Measurements from ENCODE around the gene IMMP2L. TPM values are rescaled to one million over a fixed set of nuclear protein-coding genes. Genes with fewer than 3 reads are reported as not detected.

IMMP2L gene
- polyA plus RNA-seq, 1 of the 3 experiments (the other 2 are of a cell fraction) = 10.7 TPM

DNA sequence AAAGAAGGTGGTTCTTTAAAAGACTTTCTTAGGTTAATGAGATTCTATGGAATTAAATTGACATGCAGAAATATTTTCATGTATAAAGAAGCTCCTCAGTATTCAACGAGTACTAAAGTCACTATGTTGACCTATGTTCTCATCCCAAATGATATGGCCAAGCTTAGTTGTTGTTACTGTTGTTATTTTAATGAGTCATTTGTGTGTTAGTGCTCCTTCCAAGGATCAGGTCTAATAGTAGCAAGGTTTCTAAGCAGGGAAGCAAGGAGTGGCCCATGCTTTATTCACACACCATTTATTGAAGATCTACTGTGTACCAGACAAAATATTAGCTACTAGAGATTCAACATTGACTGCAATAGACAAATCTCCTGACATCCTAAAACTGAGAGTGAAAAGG lies 429.5 kb downstream of the IMMP2L start:
- ChIA-PET CTCF (interaction anchor here (0.7 to 1.7 kb wide), 2 partner anchors 10 kb away, joined by 3 to 7 read pairs; no protein-coding TSS in a partner anchor), POLR2A (no interaction called here)
- TF ChIP-seq CHD2 (IDR thresholded peaks at IDR 0.05; ENCODE audit: low read length, partially characterized antibody) (no peak), POLR2AphosphoS5 (IDR thresholded peaks at IDR 0.05; ENCODE audit: low read depth, low read length) (no peak), TEAD4 (IDR thresholded peaks at IDR 0.05; ENCODE audit: borderline replicate concordance, insufficient read depth) (no peak), FOSL2 (IDR thresholded peaks at IDR 0.05; ENCODE audit: borderline replicate concordance, low read depth) (no peak), REST (IDR thresholded peaks at IDR 0.05; ENCODE audit: low read depth, low read length) (no peak), GABPA (IDR thresholded peaks at IDR 0.05; ENCODE audit: low read depth) (no peak), RXRA (IDR thresholded peaks at IDR 0.05; ENCODE audit: borderline replicate concordance, low read depth) (no peak), YY1 (IDR thresholded peaks at IDR 0.05; ENCODE audit: low read depth) (no peak), MXI1 (IDR thresholded peaks at IDR 0.05; ENCODE audit: low read depth, low read length) (no peak), USF2 (IDR thresholded peaks at IDR 0.05; ENCODE audit: borderline replicate concordance, low read depth, low read length) (no peak), USF1 (IDR thresholded peaks at IDR 0.05; ENCODE audit: borderline replicate concordance, low read depth) (no peak), CTCF (IDR thresholded peaks at IDR 0.05) (no peak), MEF2A (IDR thresholded peaks at IDR 0.05; ENCODE audit: borderline replicate concordance, low read depth) (no peak), NFIC (IDR thresholded peaks at IDR 0.05; ENCODE audit: borderline replicate concordance) (no peak), IRF3 (IDR thresholded peaks at IDR 0.05; ENCODE audit: low read depth, low read length) (no peak), EZH2phosphoT487 (IDR thresholded peaks at IDR 0.05; ENCODE audit: borderline replicate concordance, low read depth) (no peak), JUND (IDR thresholded peaks at IDR 0.05) (no peak)
- TF ChIP-seq, protein P1, sequence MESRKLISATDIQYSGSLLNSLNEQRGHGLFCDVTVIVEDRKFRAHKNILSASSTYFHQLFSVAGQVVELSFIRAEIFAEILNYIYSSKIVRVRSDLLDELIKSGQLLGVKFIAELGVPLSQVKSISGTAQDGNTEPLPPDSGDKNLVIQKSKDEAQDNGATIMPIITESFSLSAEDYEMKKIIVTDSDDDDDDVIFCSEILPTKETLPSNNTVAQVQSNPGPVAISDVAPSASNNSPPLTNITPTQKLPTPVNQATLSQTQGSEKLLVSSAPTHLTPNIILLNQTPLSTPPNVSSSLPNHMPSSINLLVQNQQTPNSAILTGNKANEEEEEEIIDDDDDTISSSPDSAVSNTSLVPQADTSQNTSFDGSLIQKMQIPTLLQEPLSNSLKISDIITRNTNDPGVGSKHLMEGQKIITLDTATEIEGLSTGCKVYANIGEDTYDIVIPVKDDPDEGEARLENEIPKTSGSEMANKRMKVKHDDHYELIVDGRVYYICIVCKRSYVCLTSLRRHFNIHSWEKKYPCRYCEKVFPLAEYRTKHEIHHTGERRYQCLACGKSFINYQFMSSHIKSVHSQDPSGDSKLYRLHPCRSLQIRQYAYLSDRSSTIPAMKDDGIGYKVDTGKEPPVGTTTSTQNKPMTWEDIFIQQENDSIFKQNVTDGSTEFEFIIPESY (IDR thresholded peaks at IDR 0.05; ENCODE audit: borderline replicate concordance, low read depth) = no peak
- TF ChIP-seq, protein P2, sequence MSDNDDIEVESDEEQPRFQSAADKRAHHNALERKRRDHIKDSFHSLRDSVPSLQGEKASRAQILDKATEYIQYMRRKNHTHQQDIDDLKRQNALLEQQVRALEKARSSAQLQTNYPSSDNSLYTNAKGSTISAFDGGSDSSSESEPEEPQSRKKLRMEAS (IDR thresholded peaks at IDR 0.05; ENCODE audit: low read depth) = no peak
- no peaks in the 10 kb centered on the region for H3K79me2 ChIP-seq (ENCODE audit: insufficient read depth)
- H3K9me2 ChIP-seq = no peaks in the 10 kb centered on the region
- H2AFZ ChIP-seq (ENCODE audit: low read depth) = no peak overlapping the region
- no peak overlapping the region for H3K27ac ChIP-seq (ENCODE audit: low read depth in 2 of 2, low read length in 1 of 2)
- peaks cover 6 to 13% of the 10 kb centered on the region in 2 experiments; a peak in 3 of 4 replicates for H3K4me1 ChIP-seq (ENCODE audit: control insufficient read depth in 1 of 2, insufficient read depth in 2 of 2, low read depth in 1 of 2, low read length in 1 of 2)
- no peaks in the 10 kb centered on the region for H4K20me1 ChIP-seq (ENCODE audit: insufficient read depth)
- 84% methylated on average over 1 of the region's 1 CpG for WGBS (ENCODE audit: low lambda C conversion rate)
- no peak for DNase-seq
- no peaks in the 10 kb centered on the region for H3K9me3 ChIP-seq
- H3K4me3 ChIP-seq (ENCODE audit: low read depth in 2 of 2, low read length in 1 of 2) = no peak overlapping the region
- H3K9ac ChIP-seq = no peak overlapping the region
- H3K36me3 ChIP-seq (replicated peaks in 1 of 2; ENCODE audit: control insufficient read depth in 1 of 2, insufficient read depth in 2 of 2, low read length in 1 of 2) = peaks cover 0 to 3% of the 10 kb centered on the region in 2 experiments
- no peak overlapping the region for H3K4me2 ChIP-seq
- H3F3A ChIP-seq (replicated peaks; ENCODE audit: insufficient read depth) = peaks cover 5% of the 10 kb centered on the region
- no peaks in the 10 kb centered on the region for H3K27me3 ChIP-seq (ENCODE audit: insufficient read depth)

Data from SK-N-SH (cell line).